Neural cell (in vitro differentiated cells): ENCODE measurements around the gene CFL1. TPM values are rescaled to one million over a fixed set of nuclear protein-coding genes. Genes with fewer than 3 reads are reported as not detected.

Experiments used
- H2AFZ ChIP-seq: fragments of 200-600, 300-800 bp; sonication (generic), shearing (Covaris generic); 2 replicates; pipeline ENCODE4 v1.6.0; 2014; ENCODE audit warnings: low read depth, mild to moderate bottlenecking, antibody characterized with exemption, low read length, moderate library complexity
- H3F3A ChIP-seq: fragments of 200-600 bp; shearing (Covaris generic); 2 replicates; pipeline ENCODE4 v1.6.1; 2016; ENCODE audit warnings: mild to moderate bottlenecking, moderate library complexity, mixed read lengths, antibody characterized with exemption, low read length; ENCODE audit not compliant: insufficient read depth, poor library complexity, severe bottlenecking
- H3K27ac ChIP-seq: fragments of 200-600, 300-800 bp; sonication (generic), shearing (Covaris generic); 2 replicates; pipeline ENCODE4 v1.5.1; 2014; ENCODE audit warnings: mild to moderate bottlenecking, low read length, moderate library complexity
- H3K27me3 ChIP-seq: fragments of 300-800, 200-600 bp; sonication (generic), shearing (Covaris generic); 2 replicates; pipeline ENCODE4 v1.6.0; 2014; ENCODE audit warnings: mild to moderate bottlenecking, low read depth, low read length, moderate library complexity; ENCODE audit not compliant: insufficient read depth
- H3K36me3 ChIP-seq: fragments of 300-800, 200-600 bp; sonication (generic), shearing (Covaris generic); 2 replicates; pipeline ENCODE4 v1.5.1; 2014; ENCODE audit warnings: mild to moderate bottlenecking, antibody characterized with exemption, low read length, moderate library complexity; ENCODE audit not compliant: insufficient read depth
- H3K4me2 ChIP-seq: fragments of 300-800, 200-600 bp; sonication (generic), shearing (Covaris generic); 2 replicates; pipeline ENCODE4 v1.6.0; 2014; ENCODE audit warnings: mild to moderate bottlenecking, low read length
- H3K4me3 ChIP-seq: fragments of 300-800, 200-600 bp; sonication (generic), shearing (Covaris generic); 2 replicates; pipeline ENCODE4 v1.5.1; 2014; ENCODE audit warnings: mild to moderate bottlenecking, low read length, moderate library complexity
- H3K79me2 ChIP-seq: fragments of 200-600 bp; shearing (Covaris generic); replicated peaks from 2 replicates; pipeline ENCODE4 v1.6.0; 2014; ENCODE audit warnings: mild to moderate bottlenecking, low read length, moderate library complexity; ENCODE audit not compliant: insufficient read depth
- H3K9ac ChIP-seq: fragments of 300-800, 200-600 bp; sonication (generic), shearing (Covaris generic); 2 replicates; pipeline ENCODE4 v1.6.1; 2016; ENCODE audit warnings: mild to moderate bottlenecking, low read length, mixed read lengths
- H3K9me2 ChIP-seq: fragments of 200-600 bp; shearing (Covaris generic); 2 replicates; pipeline ENCODE4 v1.6.1; 2016; ENCODE audit warnings: mild to moderate bottlenecking, low read length, mixed read lengths; ENCODE audit not compliant: insufficient read depth
- H3K9me3 ChIP-seq: fragments of 200-600, 300-800 bp; sonication (generic), shearing (Covaris generic); 2 replicates; pipeline ENCODE4 v1.6.1; 2016; ENCODE audit warnings: mild to moderate bottlenecking, mixed run types, low read length, moderate library complexity, mixed read lengths
- H4K20me1 ChIP-seq: fragments of 200-600 bp; shearing (Covaris generic); 2 replicates; pipeline ENCODE4 v1.6.1; 2016; ENCODE audit warnings: mild to moderate bottlenecking, mixed run types; ENCODE audit not compliant: insufficient read depth
- EZH2 ChIP-seq: fragments of 200-600, 300-800 bp; shearing (Covaris generic), sonication (generic); IDR thresholded peaks from 2 replicates; pipeline ENCODE4 v1.6.1; 2014; ENCODE audit warnings: antibody characterized with exemption, low read length, borderline replicate concordance, mild to moderate bottlenecking; ENCODE audit not compliant: insufficient read depth, poor library complexity, severe bottlenecking
- RAD21 ChIP-seq: fragments of 450-650 bp; conservative IDR thresholded peaks from 2 replicates; pipeline ENCODE4 v1.6.1; 2014; ENCODE audit warnings: antibody characterized with exemption, mild to moderate bottlenecking, moderate library complexity
- TAF1 ChIP-seq: IDR thresholded peaks from 2 replicates; pipeline ENCODE4 v1.6.1; 2012; ENCODE audit warnings: low read depth
- polyA plus RNA-seq: library from polyadenylated mRNA; depleted of rRNA; stranded (reverse); fragments of >200 nt; gene quantifications from 2 replicates; pipeline ENCODE4 v1.2.3, GENCODE V29; 2014
- TF ChIP-seq, protein P1 (sequence below): IDR thresholded peaks from 2 replicates; pipeline ENCODE4 v1.6.1; 2012; ENCODE audit warnings: borderline replicate concordance
- TF ChIP-seq, protein P2 (sequence below): fragments of 450-650 bp; IDR thresholded peaks from 2 replicates; pipeline ENCODE4 v1.5.1; 2014; ENCODE audit warnings: antibody characterized with exemption, mild to moderate bottlenecking, moderate library complexity; ENCODE audit not compliant: poor library complexity, severe bottlenecking

Gene CFL1
- polyA plus RNA-seq, 1 donor from 2014 or later: 1,633 TPM

DNA sequence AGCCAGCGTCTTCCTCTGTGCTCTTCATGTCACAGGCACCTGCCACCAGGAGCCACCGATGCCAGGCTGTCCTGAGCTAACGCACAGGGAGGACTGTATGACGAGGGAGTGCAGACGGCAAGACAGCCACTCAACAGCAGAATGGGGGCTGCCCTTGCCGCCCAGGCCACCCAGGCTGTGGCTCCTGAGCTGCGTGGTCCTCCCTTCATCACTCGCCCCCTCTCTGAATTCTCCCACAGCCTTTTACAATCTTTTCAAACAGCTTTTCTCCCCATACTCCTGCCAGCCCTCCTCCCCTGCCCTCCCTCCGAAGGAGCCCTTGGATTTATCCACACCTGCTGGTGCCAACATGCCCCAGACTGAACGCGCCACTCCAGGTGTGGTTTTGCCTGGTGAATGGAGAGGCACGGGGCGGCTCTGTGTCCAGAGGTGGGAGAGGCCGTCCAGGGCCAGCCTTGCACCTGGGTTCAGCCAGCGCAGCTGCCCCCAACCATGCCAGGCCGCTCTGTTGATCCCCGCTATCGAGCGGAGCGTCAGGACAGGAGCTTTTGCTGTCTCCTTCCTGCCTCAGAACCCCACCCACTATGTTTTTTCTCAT is 49.1 kb downstream of the CFL1 start:
- Histone ChIP-seq H3K79me2 (no peaks in the 10 kb centered on the region), H3K9ac (no peak overlapping the region), H3K4me3 (no peak overlapping the region), H3K36me3 (no peaks in the 10 kb centered on the region), H3F3A (no peaks in the 10 kb centered on the region), H3K27me3 (no peaks in the 10 kb centered on the region), H3K9me2 (no peaks in the 10 kb centered on the region), H3K27ac (no peak overlapping the region), H3K9me3 (no peaks in the 10 kb centered on the region), H4K20me1 (no peaks in the 10 kb centered on the region), H2AFZ (no peak overlapping the region), H3K4me2 (no peak overlapping the region)
- TF ChIP-seq, protein P1, sequence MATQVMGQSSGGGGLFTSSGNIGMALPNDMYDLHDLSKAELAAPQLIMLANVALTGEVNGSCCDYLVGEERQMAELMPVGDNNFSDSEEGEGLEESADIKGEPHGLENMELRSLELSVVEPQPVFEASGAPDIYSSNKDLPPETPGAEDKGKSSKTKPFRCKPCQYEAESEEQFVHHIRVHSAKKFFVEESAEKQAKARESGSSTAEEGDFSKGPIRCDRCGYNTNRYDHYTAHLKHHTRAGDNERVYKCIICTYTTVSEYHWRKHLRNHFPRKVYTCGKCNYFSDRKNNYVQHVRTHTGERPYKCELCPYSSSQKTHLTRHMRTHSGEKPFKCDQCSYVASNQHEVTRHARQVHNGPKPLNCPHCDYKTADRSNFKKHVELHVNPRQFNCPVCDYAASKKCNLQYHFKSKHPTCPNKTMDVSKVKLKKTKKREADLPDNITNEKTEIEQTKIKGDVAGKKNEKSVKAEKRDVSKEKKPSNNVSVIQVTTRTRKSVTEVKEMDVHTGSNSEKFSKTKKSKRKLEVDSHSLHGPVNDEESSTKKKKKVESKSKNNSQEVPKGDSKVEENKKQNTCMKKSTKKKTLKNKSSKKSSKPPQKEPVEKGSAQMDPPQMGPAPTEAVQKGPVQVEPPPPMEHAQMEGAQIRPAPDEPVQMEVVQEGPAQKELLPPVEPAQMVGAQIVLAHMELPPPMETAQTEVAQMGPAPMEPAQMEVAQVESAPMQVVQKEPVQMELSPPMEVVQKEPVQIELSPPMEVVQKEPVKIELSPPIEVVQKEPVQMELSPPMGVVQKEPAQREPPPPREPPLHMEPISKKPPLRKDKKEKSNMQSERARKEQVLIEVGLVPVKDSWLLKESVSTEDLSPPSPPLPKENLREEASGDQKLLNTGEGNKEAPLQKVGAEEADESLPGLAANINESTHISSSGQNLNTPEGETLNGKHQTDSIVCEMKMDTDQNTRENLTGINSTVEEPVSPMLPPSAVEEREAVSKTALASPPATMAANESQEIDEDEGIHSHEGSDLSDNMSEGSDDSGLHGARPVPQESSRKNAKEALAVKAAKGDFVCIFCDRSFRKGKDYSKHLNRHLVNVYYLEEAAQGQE: no peak
- TF ChIP-seq RAD21: no peak

DNA sequence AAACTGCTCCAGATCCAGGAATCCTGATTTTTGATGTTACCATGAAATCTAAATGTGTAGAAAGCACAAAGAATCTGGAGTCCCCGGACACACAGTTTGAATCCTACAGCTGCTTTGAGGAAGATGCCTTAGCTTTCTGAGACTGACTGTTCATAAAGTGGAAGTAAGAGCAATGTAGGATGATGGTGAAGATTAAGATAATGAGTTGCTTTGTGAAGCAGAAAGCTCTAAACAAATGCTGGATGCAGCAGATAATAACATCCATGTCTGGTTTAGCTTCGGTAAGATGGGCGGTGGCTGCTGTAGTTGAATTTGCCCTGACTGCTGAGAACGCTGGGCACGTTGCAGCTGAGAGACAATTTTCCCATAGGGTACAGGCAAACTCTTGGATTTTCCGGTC is 51.0 kb downstream of the CFL1 start:
- H3K4me2 ChIP-seq: no peak overlapping the region
- TF ChIP-seq EZH2 (no peak), TAF1 (no peak)
- TF ChIP-seq, protein P2, sequence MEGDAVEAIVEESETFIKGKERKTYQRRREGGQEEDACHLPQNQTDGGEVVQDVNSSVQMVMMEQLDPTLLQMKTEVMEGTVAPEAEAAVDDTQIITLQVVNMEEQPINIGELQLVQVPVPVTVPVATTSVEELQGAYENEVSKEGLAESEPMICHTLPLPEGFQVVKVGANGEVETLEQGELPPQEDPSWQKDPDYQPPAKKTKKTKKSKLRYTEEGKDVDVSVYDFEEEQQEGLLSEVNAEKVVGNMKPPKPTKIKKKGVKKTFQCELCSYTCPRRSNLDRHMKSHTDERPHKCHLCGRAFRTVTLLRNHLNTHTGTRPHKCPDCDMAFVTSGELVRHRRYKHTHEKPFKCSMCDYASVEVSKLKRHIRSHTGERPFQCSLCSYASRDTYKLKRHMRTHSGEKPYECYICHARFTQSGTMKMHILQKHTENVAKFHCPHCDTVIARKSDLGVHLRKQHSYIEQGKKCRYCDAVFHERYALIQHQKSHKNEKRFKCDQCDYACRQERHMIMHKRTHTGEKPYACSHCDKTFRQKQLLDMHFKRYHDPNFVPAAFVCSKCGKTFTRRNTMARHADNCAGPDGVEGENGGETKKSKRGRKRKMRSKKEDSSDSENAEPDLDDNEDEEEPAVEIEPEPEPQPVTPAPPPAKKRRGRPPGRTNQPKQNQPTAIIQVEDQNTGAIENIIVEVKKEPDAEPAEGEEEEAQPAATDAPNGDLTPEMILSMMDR: no peak
- H3K9ac ChIP-seq: no peak overlapping the region
- H3K27ac ChIP-seq: no peak overlapping the region
- H3K79me2 ChIP-seq: no peaks in the 10 kb centered on the region
- no peaks in the 10 kb centered on the region for H3K9me3 ChIP-seq
- H3F3A ChIP-seq: no peaks in the 10 kb centered on the region
- no peaks in the 10 kb centered on the region for H3K36me3 ChIP-seq
- H3K27me3 ChIP-seq: no peaks in the 10 kb centered on the region
- no peak overlapping the region for H2AFZ ChIP-seq
- H3K4me3 ChIP-seq: no peak overlapping the region
- H3K9me2 ChIP-seq: no peaks in the 10 kb centered on the region
- no peaks in the 10 kb centered on the region for H4K20me1 ChIP-seq

Other genes starting within 250 kb of the CFL1 start
- gene MAP3K11, start 244.0 kb downstream of the CFL1 start, polyA plus RNA-seq: 3.9 and 6.6 TPM in 2 replicates
- 7.8 and 8.1 TPM in 2 replicates for gene PCNX3, start 242.4 kb downstream of the CFL1 start, polyA plus RNA-seq
- 0.16 and 6.5 TPM in 2 replicates for gene SIPA1, start 220.1 kb downstream of the CFL1 start, polyA plus RNA-seq
- 19.3 and 19.5 TPM in 2 replicates for gene RELA, start 195.3 kb downstream of the CFL1 start, polyA plus RNA-seq
- 102 and 109 TPM in 2 replicates for gene KAT5, start 145.9 kb downstream of the CFL1 start, polyA plus RNA-seq
- 38.4 and 43.8 TPM in 2 replicates for gene RNASEH2C, start 137.4 kb downstream of the CFL1 start, polyA plus RNA-seq
- gene AP5B1, start 77.2 kb downstream of the CFL1 start, polyA plus RNA-seq: 0.52 and 1.3 TPM in 2 replicates
- gene OVOL1, start 71.1 kb downstream of the CFL1 start, polyA plus RNA-seq: not detected in 2 replicates
- 12.6 and 16.0 TPM in 2 replicates for gene SNX32, start 24.2 kb downstream of the CFL1 start, polyA plus RNA-seq
- gene MUS81, start 2.3 kb upstream of the CFL1 start, polyA plus RNA-seq: 183 and 211 TPM in 2 replicates
- gene EFEMP2, start 14.6 kb upstream of the CFL1 start, polyA plus RNA-seq: 0.50 and 0.67 TPM in 2 replicates
- gene CTSW, start 21.7 kb upstream of the CFL1 start, polyA plus RNA-seq: not detected in 2 replicates
- 248 and 284 TPM in 2 replicates for gene FIBP, start 30.3 kb upstream of the CFL1 start, polyA plus RNA-seq
- 28.5 TPM in 2 replicates for gene CCDC85B, start 32.5 kb upstream of the CFL1 start, polyA plus RNA-seq
- gene FOSL1, start 42.2 kb upstream of the CFL1 start, polyA plus RNA-seq: 0.68 TPM in 1 of 2 replicates, not detected in the other
- gene C11orf68, start 60.9 kb upstream of the CFL1 start, polyA plus RNA-seq: 13.3 and 20.4 TPM in 2 replicates
- 242 and 259 TPM in 2 replicates for gene DRAP1, start 61.2 kb upstream of the CFL1 start, polyA plus RNA-seq
- gene TSGA10IP, start 87.3 kb upstream of the CFL1 start, polyA plus RNA-seq: 0.34 and 0.53 TPM in 2 replicates
- 34.9 and 38.4 TPM in 2 replicates for gene SART1, start 103.6 kb upstream of the CFL1 start, polyA plus RNA-seq
- gene EIF1AD, start 144.0 kb upstream of the CFL1 start, polyA plus RNA-seq: 34.9 and 35.4 TPM in 2 replicates
- gene BANF1, start 144.3 kb upstream of the CFL1 start, polyA plus RNA-seq: 41.6 and 60.0 TPM in 2 replicates
- not detected in 2 replicates for gene CST6, start 153.8 kb upstream of the CFL1 start, polyA plus RNA-seq
- not detected in 2 replicates for gene CATSPER1, start 168.3 kb upstream of the CFL1 start, polyA plus RNA-seq
- 16.7 and 17.2 TPM in 2 replicates for gene GAL3ST3, start 191.0 kb upstream of the CFL1 start, polyA plus RNA-seq
- gene SF3B2, start 194.2 kb upstream of the CFL1 start, polyA plus RNA-seq: 121 and 145 TPM in 2 replicates
- 12.1 and 14.4 TPM in 2 replicates for gene PACS1, start 212.1 kb upstream of the CFL1 start, polyA plus RNA-seq